GM23338 (cell line): ENCODE measurements around the gene ENPP1. TPM values are rescaled to one million over a fixed set of nuclear protein-coding genes. Genes with fewer than 3 reads are reported as not detected.

Experiments used
- ATAC-seq: fragments of 200-7000 bp; cut with Tn5 transposase; 3 replicates; pipeline ENCODE4 v1.9.1; 2020
- DNase-seq: peaks from one replicate; pipeline ENCODE4 v3.0.0-alpha.2; 2015; ENCODE audit warnings: low spot score
- H2AFZ ChIP-seq: fragments of 200-600 bp; sonication (generic); 2 replicates; pipeline ENCODE4 v1.8.0; 2016; ENCODE audit warnings: antibody characterized with exemption, mild to moderate bottlenecking, moderate library complexity
- H3F3A ChIP-seq: fragments of 200-600 bp; sonication (generic); replicated peaks from 2 replicates; pipeline ENCODE4 v1.8.0; 2017; ENCODE audit warnings: antibody characterized with exemption, mixed run types, low read depth
- H3K27ac ChIP-seq: fragments of 200-600 bp; sonication (generic); 2 replicates; pipeline ENCODE4 v1.6.1; 2016; ENCODE audit warnings: low read depth
- H3K27me3 ChIP-seq: fragments of 200-600 bp; sonication (generic); 2 replicates; pipeline ENCODE4 v1.8.0; 2016; ENCODE audit warnings: mild to moderate bottlenecking, mixed run types, moderate library complexity; ENCODE audit not compliant: insufficient read depth
- H3K36me3 ChIP-seq: fragments of 200-600 bp; sonication (generic); 2 replicates; pipeline ENCODE4 v1.8.0; 2016; ENCODE audit warnings: mild to moderate bottlenecking; ENCODE audit not compliant: insufficient read depth
- H3K4me1 ChIP-seq: fragments of 200-600 bp; sonication (generic); 2 replicates; pipeline ENCODE4 v1.8.0; 2016; ENCODE audit warnings: mild to moderate bottlenecking, moderate library complexity; ENCODE audit not compliant: insufficient read depth
- H3K4me2 ChIP-seq: fragments of 200-600 bp; sonication (generic); 2 replicates; pipeline ENCODE4 v1.7.1; 2017; ENCODE audit warnings: mixed run types
- H3K4me3 ChIP-seq: fragments of 200-600 bp; sonication (generic); 2 replicates; pipeline ENCODE4 v1.6.1; 2016; ENCODE audit warnings: mixed run types
- H3K79me2 ChIP-seq: fragments of 200-600 bp; sonication (generic); replicated peaks from 2 replicates; pipeline ENCODE4 v1.8.0; 2017; ENCODE audit warnings: mild to moderate bottlenecking; ENCODE audit not compliant: insufficient read depth
- H3K9me2 ChIP-seq: fragments of 200-600 bp; sonication (generic); 2 replicates; pipeline ENCODE4 v1.8.0; 2017; ENCODE audit not compliant: insufficient read depth
- H4K20me1 ChIP-seq: fragments of 200-600 bp; sonication (generic); replicated peaks from 2 replicates; pipeline ENCODE4 v1.8.0; 2017; ENCODE audit warnings: mild to moderate bottlenecking; ENCODE audit not compliant: insufficient read depth
- H3K27ac Mint-ChIP-seq: 2 replicates; pipeline ENCODE4 v1.8.0; 2020; ENCODE audit warnings: inconsistent platforms, mild to moderate bottlenecking, moderate library complexity, mixed read lengths
- H3K27me3 Mint-ChIP-seq: 3 replicates; pipeline ENCODE4 v1.8.0; 2022; ENCODE audit warnings: low read depth, mild to moderate bottlenecking, moderate library complexity, mixed read lengths, inconsistent platforms; ENCODE audit not compliant: insufficient read depth, poor library complexity
- H3K36me3 Mint-ChIP-seq: 3 replicates; pipeline ENCODE4 v1.8.0; 2021; ENCODE audit warnings: low read depth, mild to moderate bottlenecking, inconsistent platforms, moderate library complexity, mixed read lengths
- H3K4me1 Mint-ChIP-seq: 3 replicates; pipeline ENCODE4 v1.8.0; 2020; ENCODE audit warnings: mild to moderate bottlenecking, inconsistent platforms, mixed read lengths
- H3K4me3 Mint-ChIP-seq: 3 replicates; pipeline ENCODE4 v1.8.0; 2021; ENCODE audit warnings: moderate library complexity, mild to moderate bottlenecking, inconsistent platforms, mixed read lengths
- H3K9me3 Mint-ChIP-seq: 3 replicates; pipeline ENCODE4 v1.8.0; 2020; ENCODE audit warnings: moderate library complexity, mild to moderate bottlenecking, inconsistent platforms, mixed read lengths
- CREB1 ChIP-seq: fragments of 250-450 bp; sonication (Bioruptor Pico); IDR thresholded peaks from 2 replicates; pipeline ENCODE4 v1.5.0; 2020; ENCODE audit warnings: low read depth, mild to moderate bottlenecking, moderate library complexity
- EZH2 ChIP-seq: fragments of 200-600 bp; sonication (generic); IDR thresholded peaks from one replicate; pipeline ENCODE4 v1.8.0; 2017; ENCODE audit warnings: antibody characterized with exemption, mild to moderate bottlenecking, low read depth; ENCODE audit not compliant: unreplicated experiment
- EZH2phosphoT487 ChIP-seq: fragments of 200-600 bp; sonication (generic); IDR thresholded peaks from one replicate; pipeline ENCODE4 v1.8.1; 2018; ENCODE audit warnings: antibody characterized with exemption; ENCODE audit not compliant: unreplicated experiment
- ZNF331 ChIP-seq: fragments of 250-450 bp; sonication (Bioruptor Pico); IDR thresholded peaks from 2 replicates; pipeline ENCODE4 v1.5.0; 2020; ENCODE audit warnings: low read depth, mild to moderate bottlenecking, moderate library complexity
- polyA plus RNA-seq: library from polyadenylated mRNA; unstranded; fragments of >200 nt; fragmentation: Nextera tagmentation; extraction: Ambion mirVana; gene quantifications from 2 replicates; pipeline ENCODE4 v1.2.1, GENCODE V29; 2016
- total RNA-seq: library from RNA; depleted of rRNA; stranded (reverse); fragments of >200 nt; shearing (Covaris generic); gene quantifications from 2 replicates; pipeline ENCODE4 v1.2.3, GENCODE V29; 2014
- TF ChIP-seq, protein P1 (sequence below), 2 experiments: fragments of 200-600 bp in 1 of 2; sonication (generic) in 1 of 2; conservative IDR thresholded peaks; 2 replicates each; pipeline versions ENCODE4 v1.5.1 to v1.6.1; 2016 to 2017; ENCODE audit warnings: antibody characterized with exemption in 2 of 2, low read depth in 2 of 2, mild to moderate bottlenecking in 2 of 2, moderate library complexity in 1 of 2
- TF ChIP-seq, protein P2 (sequence below): fragments of 250-450 bp; sonication (Bioruptor Pico); IDR thresholded peaks from 2 replicates; pipeline ENCODE4 v1.5.0; 2020; ENCODE audit warnings: mild to moderate bottlenecking, moderate library complexity

The ENPP1 gene
- total and polyA plus RNA-seq, 2 experiments from 2014 or later: 17.3 to 46.9 TPM

DNA sequence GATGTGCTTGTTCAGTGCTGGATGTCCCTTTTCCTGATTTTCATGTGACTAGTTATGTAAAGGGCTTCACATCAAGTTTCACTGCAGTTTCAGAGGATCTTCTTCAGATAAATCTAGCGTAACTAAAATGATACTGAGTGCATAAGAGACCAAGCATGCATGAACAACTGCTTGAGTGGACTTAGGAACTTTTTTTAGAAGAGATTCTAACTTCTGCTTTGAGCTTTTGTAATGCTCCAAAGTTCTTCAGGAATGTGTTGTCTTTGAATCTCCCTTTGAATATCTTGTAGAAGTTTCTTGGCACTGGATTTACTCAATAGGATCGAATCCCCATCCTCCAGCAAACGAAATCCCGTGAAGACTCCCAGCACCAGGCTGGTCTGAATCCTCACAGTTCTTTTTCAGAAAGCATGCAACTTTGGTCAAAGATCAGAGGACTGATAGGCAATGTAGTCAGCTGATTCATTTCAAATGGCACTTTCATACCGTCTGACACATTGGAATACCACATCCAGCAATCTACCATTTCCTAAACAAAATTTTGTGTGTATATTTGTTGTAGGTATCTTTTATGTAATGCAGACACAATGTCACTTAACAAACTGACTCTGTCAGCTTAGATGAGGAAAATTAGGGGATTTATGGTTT, 33.2 kb downstream of the ENPP1 start (continued):
- TF ChIP-seq, protein P1, sequence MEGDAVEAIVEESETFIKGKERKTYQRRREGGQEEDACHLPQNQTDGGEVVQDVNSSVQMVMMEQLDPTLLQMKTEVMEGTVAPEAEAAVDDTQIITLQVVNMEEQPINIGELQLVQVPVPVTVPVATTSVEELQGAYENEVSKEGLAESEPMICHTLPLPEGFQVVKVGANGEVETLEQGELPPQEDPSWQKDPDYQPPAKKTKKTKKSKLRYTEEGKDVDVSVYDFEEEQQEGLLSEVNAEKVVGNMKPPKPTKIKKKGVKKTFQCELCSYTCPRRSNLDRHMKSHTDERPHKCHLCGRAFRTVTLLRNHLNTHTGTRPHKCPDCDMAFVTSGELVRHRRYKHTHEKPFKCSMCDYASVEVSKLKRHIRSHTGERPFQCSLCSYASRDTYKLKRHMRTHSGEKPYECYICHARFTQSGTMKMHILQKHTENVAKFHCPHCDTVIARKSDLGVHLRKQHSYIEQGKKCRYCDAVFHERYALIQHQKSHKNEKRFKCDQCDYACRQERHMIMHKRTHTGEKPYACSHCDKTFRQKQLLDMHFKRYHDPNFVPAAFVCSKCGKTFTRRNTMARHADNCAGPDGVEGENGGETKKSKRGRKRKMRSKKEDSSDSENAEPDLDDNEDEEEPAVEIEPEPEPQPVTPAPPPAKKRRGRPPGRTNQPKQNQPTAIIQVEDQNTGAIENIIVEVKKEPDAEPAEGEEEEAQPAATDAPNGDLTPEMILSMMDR (conservative IDR thresholded peaks at IDR 0.05; ENCODE audit: low read depth in 2 of 2): no peak
- TF ChIP-seq, protein P2, sequence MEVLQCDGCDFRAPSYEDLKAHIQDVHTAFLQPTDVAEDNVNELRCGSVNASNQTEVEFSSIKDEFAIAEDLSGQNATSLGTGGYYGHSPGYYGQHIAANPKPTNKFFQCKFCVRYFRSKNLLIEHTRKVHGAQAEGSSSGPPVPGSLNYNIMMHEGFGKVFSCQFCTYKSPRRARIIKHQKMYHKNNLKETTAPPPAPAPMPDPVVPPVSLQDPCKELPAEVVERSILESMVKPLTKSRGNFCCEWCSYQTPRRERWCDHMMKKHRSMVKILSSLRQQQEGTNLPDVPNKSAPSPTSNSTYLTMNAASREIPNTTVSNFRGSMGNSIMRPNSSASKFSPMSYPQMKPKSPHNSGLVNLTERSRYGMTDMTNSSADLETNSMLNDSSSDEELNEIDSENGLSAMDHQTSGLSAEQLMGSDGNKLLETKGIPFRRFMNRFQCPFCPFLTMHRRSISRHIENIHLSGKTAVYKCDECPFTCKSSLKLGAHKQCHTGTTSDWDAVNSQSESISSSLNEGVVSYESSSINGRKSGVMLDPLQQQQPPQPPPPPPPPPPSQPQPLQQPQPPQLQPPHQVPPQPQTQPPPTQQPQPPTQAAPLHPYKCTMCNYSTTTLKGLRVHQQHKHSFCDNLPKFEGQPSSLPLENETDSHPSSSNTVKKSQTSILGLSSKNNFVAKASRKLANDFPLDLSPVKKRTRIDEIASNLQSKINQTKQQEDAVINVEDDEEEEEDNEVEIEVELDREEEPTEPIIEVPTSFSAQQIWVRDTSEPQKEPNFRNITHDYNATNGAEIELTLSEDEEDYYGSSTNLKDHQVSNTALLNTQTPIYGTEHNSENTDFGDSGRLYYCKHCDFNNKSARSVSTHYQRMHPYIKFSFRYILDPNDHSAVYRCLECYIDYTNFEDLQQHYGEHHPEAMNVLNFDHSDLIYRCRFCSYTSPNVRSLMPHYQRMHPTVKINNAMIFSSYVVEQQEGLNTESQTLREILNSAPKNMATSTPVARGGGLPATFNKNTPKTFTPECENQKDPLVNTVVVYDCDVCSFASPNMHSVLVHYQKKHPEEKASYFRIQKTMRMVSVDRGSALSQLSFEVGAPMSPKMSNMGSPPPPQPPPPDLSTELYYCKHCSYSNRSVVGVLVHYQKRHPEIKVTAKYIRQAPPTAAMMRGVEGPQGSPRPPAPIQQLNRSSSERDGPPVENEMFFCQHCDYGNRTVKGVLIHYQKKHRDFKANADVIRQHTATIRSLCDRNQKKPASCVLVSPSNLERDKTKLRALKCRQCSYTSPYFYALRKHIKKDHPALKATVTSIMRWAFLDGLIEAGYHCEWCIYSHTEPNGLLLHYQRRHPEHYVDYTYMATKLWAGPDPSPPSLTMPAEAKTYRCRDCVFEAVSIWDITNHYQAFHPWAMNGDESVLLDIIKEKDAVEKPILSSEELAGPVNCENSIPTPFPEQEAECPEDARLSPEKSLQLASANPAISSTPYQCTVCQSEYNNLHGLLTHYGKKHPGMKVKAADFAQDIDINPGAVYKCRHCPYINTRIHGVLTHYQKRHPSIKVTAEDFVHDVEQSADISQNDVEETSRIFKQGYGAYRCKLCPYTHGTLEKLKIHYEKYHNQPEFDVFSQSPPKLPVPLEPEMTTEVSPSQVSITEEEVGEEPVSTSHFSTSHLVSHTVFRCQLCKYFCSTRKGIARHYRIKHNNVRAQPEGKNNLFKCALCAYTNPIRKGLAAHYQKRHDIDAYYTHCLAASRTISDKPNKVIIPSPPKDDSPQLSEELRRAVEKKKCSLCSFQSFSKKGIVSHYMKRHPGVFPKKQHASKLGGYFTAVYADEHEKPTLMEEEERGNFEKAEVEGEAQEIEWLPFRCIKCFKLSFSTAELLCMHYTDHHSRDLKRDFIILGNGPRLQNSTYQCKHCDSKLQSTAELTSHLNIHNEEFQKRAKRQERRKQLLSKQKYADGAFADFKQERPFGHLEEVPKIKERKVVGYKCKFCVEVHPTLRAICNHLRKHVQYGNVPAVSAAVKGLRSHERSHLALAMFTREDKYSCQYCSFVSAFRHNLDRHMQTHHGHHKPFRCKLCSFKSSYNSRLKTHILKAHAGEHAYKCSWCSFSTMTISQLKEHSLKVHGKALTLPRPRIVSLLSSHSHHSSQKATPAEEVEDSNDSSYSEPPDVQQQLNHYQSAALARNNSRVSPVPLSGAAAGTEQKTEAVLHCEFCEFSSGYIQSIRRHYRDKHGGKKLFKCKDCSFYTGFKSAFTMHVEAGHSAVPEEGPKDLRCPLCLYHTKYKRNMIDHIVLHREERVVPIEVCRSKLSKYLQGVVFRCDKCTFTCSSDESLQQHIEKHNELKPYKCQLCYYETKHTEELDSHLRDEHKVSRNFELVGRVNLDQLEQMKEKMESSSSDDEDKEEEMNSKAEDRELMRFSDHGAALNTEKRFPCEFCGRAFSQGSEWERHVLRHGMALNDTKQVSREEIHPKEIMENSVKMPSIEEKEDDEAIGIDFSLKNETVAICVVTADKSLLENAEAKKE (CRISPR knock-in tag): no peak
- no peak for TF ChIP-seq CREB1
- no peak for TF ChIP-seq EZH2
- no peak for TF ChIP-seq ZNF331 (CRISPR knock-in tag)
- no peak for TF ChIP-seq EZH2phosphoT487

DNA sequence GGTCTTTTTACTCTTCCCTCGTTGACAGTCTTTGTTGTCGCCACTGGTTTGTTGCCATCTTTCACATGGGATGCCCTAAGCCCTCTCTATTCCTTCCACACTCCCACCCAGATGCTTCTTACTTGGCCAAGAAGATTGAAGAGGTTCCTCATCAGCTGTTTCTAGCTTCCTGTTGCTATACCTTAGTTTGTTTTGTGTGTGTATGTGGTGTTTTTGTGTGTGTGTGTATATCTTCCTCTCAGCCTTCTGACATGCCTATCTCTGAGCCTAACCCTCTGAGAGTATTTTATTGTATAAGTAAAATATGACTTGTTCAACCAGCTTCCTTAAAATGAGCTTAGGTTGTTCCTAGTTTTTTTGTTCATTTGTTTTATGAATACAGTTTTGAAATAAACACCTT, 35.9 kb downstream of the ENPP1 start:
- H3K27ac Mint-ChIP-seq: 0 out of 2 replicates have a peak overlapping the region, but pooled peaks have one; percentile 4
- Histone ChIP-seq H3K4me1 (peaks cover 7% of the 10 kb centered on the region; the same call in 1 of the 2 replicates), H3K27me3 (no peaks in the 10 kb centered on the region)

More for the DNA sequence above, 35.9 kb downstream of the ENPP1 start:
- Mint-ChIP-seq H3K36me3 (no peaks in the 10 kb centered on the region), H3K27me3 (peaks cover 2% of the 10 kb centered on the region), H3K4me1 (peaks cover 14% of the 10 kb centered on the region; the same call in 2 of the 3 replicates), H3K9me3 (no peaks in the 10 kb centered on the region), H3K4me3 (no peak overlapping the region)
- no peak overlapping the region for H3K4me3 ChIP-seq
- H2AFZ ChIP-seq: no peak overlapping the region
- no peaks in the 10 kb centered on the region for H3F3A ChIP-seq
- H4K20me1 ChIP-seq: no peaks in the 10 kb centered on the region
- no peaks in the 10 kb centered on the region; the same call in 1 of the 2 replicates for H3K9me2 ChIP-seq
- no peak for ATAC-seq
- no peak overlapping the region for H3K27ac ChIP-seq
- no peak overlapping the region for H3K4me2 ChIP-seq
- H3K79me2 ChIP-seq: peaks cover 7% of the 10 kb centered on the region; the same call in 1 of the 2 replicates
- H3K36me3 ChIP-seq: no peaks in the 10 kb centered on the region
- DNase-seq: no peak
- TF ChIP-seq, protein P1 (conservative IDR thresholded peaks at IDR 0.05; ENCODE audit: low read depth in 2 of 2): no peak
- TF ChIP-seq ZNF331 (CRISPR knock-in tag): no peak
